Measurements from ENCODE around the gene SSR4.

SSR4 gene

GRCh38 chrX:153819384-153820040 is 25.0 kb downstream of the SSR4 start:
- TF ChIP-seq CTCF (conservative IDR thresholded peaks at IDR 0.05; ENCODE audit: low read depth, low read length) = no peak
- H3K4me3 ChIP-seq (ENCODE audit: low read length) = peak overlapping the region; percentile 33
- no peak for DNase-seq (ENCODE audit: low read depth)

GRCh38 chrX:153820601-153821000 is 26.1 kb downstream of the SSR4 start:
- no peak overlapping the region for H3K4me3 ChIP-seq (ENCODE audit: low read length)
- no peak for TF ChIP-seq CTCF (conservative IDR thresholded peaks at IDR 0.05; ENCODE audit: low read depth, low read length)
- DNase-seq (ENCODE audit: low read depth) = no peak

GRCh38 chrX:153821066-153821465 is 26.6 kb downstream of the SSR4 start:
- no peak for TF ChIP-seq CTCF (conservative IDR thresholded peaks at IDR 0.05; ENCODE audit: low read depth, low read length)
- DNase-seq (ENCODE audit: low read depth) = no peak
- no peak overlapping the region for H3K4me3 ChIP-seq (ENCODE audit: low read length)

GRCh38 chrX:153824348-153824747 is 29.9 kb downstream of the SSR4 start:
- DNase-seq (ENCODE audit: low read depth) = no peak
- no peak for TF ChIP-seq CTCF (conservative IDR thresholded peaks at IDR 0.05; ENCODE audit: low read depth, low read length)
- no peak overlapping the region for H3K4me3 ChIP-seq (ENCODE audit: low read length)

GRCh38 chrX:153825042-153825441 is 30.6 kb downstream of the SSR4 start:
- no peak for TF ChIP-seq CTCF (conservative IDR thresholded peaks at IDR 0.05; ENCODE audit: low read depth, low read length)

GRCh38 chrX:153827016-153827415 is 32.5 kb downstream of the SSR4 start:
- no peak for TF ChIP-seq CTCF (conservative IDR thresholded peaks at IDR 0.05; ENCODE audit: low read depth, low read length)
- H3K4me3 ChIP-seq (ENCODE audit: low read length) = no peak overlapping the region
- DNase-seq (ENCODE audit: low read depth) = no peak

More at GRCh38 chrX:153825042-153825441, 30.6 kb downstream of the SSR4 start:
- H3K4me3 ChIP-seq (ENCODE audit: low read length) = no peak overlapping the region
- no peak for DNase-seq (ENCODE audit: low read depth)

GRCh38 chrX:153827903-153828302 is 33.4 kb downstream of the SSR4 start:
- DNase-seq (ENCODE audit: low read depth) = no peak
- no peak overlapping the region for H3K4me3 ChIP-seq (ENCODE audit: low read length)
- TF ChIP-seq CTCF (conservative IDR thresholded peaks at IDR 0.05; ENCODE audit: low read depth, low read length) = no peak

Data from retinal pigment epithelial cell (primary cell).